ENCODE measurements around the gene PROX1. TPM values are rescaled to one million over a fixed set of nuclear protein-coding genes. Genes with fewer than 3 reads are reported as not detected.

The PROX1 gene
- total RNA-seq, 3 donors from 2014 or later: 1.8 to 7.5 (median 5.7) TPM

- DNase-seq (ENCODE audit: low spot score in 2 of 2): no peak
- H3K4me3 ChIP-seq: no peak overlapping the region
- H3K36me3 ChIP-seq: no peaks in the 10 kb centered on the region
- H3K4me1 ChIP-seq: no peaks in the 10 kb centered on the region
- intact Hi-C loops (cut with DNase I; ENCODE audit: low total_unique reads): no loop called here
- H3K9me3 ChIP-seq: no peaks in the 10 kb centered on the region
- H3K27me3 ChIP-seq: no peaks in the 10 kb centered on the region
- no peak for TF ChIP-seq POLR2A (IDR thresholded peaks at IDR 0.05)
- TF ChIP-seq POLR2AphosphoS5 (IDR thresholded peaks at IDR 0.05): no peak
- no peak for TF ChIP-seq CTCF (IDR thresholded peaks at IDR 0.05)
- H3K27ac ChIP-seq: no peak overlapping the region
Measured at GRCh38 chr1:214019499-214019898, 31.7 kb downstream of the PROX1 start.

GRCh38 chr1:214021321-214021720, 33.5 kb downstream of the PROX1 start:
- no peak for TF ChIP-seq POLR2AphosphoS5 (IDR thresholded peaks at IDR 0.05)
- no peaks in the 10 kb centered on the region for H3K4me1 ChIP-seq
- DNase-seq (ENCODE audit: low spot score in 2 of 2): no peak
- no peaks in the 10 kb centered on the region for H3K27me3 ChIP-seq
- H3K27ac ChIP-seq: no peak overlapping the region
- H3K9me3 ChIP-seq: no peaks in the 10 kb centered on the region
- no peak overlapping the region for H3K4me3 ChIP-seq
- intact Hi-C loops (cut with DNase I; ENCODE audit: low total_unique reads): no loop called here
- no peaks in the 10 kb centered on the region for H3K36me3 ChIP-seq

GRCh38 chr1:214022229-214022791, 34.5 kb downstream of the PROX1 start:
- TF ChIP-seq POLR2AphosphoS5 (IDR thresholded peaks at IDR 0.05) (no peak), CTCF (IDR thresholded peaks at IDR 0.05) (no peak), POLR2A (IDR thresholded peaks at IDR 0.05) (no peak)
- Histone ChIP-seq H3K4me1 (no peaks in the 10 kb centered on the region), H3K4me3 (no peak overlapping the region), H3K27me3 (no peaks in the 10 kb centered on the region), H3K9me3 (no peaks in the 10 kb centered on the region), H3K36me3 (no peaks in the 10 kb centered on the region), H3K27ac (no peak overlapping the region)
- intact Hi-C loops (cut with DNase I; ENCODE audit: low total_unique reads): no loop called here
- no peak for DNase-seq (ENCODE audit: low spot score in 2 of 2)

- no peaks in the 10 kb centered on the region for H3K4me1 ChIP-seq
- H3K27ac ChIP-seq: no peak overlapping the region
- no peaks in the 10 kb centered on the region for H3K9me3 ChIP-seq
- TF ChIP-seq POLR2AphosphoS5 (IDR thresholded peaks at IDR 0.05) (no peak), POLR2A (IDR thresholded peaks at IDR 0.05) (no peak), CTCF (IDR thresholded peaks at IDR 0.05) (no peak)
- H3K27me3 ChIP-seq: no peaks in the 10 kb centered on the region
- DNase-seq (ENCODE audit: low spot score in 2 of 2): no peak
- H3K36me3 ChIP-seq: no peaks in the 10 kb centered on the region
- no peak overlapping the region for H3K4me3 ChIP-seq
- intact Hi-C loops (cut with DNase I; ENCODE audit: low total_unique reads): no loop called here
Measured at GRCh38 chr1:214022810-214023425, 35.1 kb downstream of the PROX1 start.

- Histone ChIP-seq H3K4me3 (no peak overlapping the region), H3K27me3 (no peaks in the 10 kb centered on the region), H3K27ac (no peak overlapping the region), H3K36me3 (no peaks in the 10 kb centered on the region), H3K4me1 (no peaks in the 10 kb centered on the region), H3K9me3 (no peaks in the 10 kb centered on the region)
- intact Hi-C loops (cut with DNase I; ENCODE audit: low total_unique reads): no loop called here
- TF ChIP-seq CTCF (IDR thresholded peaks at IDR 0.05) (no peak), POLR2A (IDR thresholded peaks at IDR 0.05) (no peak), POLR2AphosphoS5 (IDR thresholded peaks at IDR 0.05) (no peak)
- no peak for DNase-seq (ENCODE audit: low spot score in 2 of 2)
Measured at GRCh38 chr1:214026985-214027384, 39.2 kb downstream of the PROX1 start.

Data from breast epithelium (tissue), 4 donors.